Astrocyte (in vitro differentiated cells and primary cell): ENCODE measurements around the gene HAVCR1. TPM values are rescaled to one million over a fixed set of nuclear protein-coding genes. Genes with fewer than 3 reads are reported as not detected.
"Not testable (repeated sequence)": the region's sequence is repeated elsewhere in the genome, so short reads cannot be mapped to it uniquely, and the experiment has no call there.

Experiments used
- DNase-seq: peaks from one replicate; pipeline ENCODE4 v3.0.0-alpha.2; 2010; ENCODE audit warnings: low read depth
- FAIRE-seq: peaks from 2 replicates; lab custom pipeline; 2011; peaks lifted over from hg19 to GRCh38; lab: Jason Lieb, UNC
- H2AFZ ChIP-seq: 2 replicates; pipeline ENCODE4 v1.6.0; 2012; ENCODE audit warnings: low read depth, low read length, inconsistent platforms
- H3K27ac ChIP-seq: 2 replicates; pipeline ENCODE4 v1.5.1; 2011; ENCODE audit warnings: low read depth, low read length, inconsistent platforms
- H3K27me3 ChIP-seq: 2 replicates; pipeline ENCODE4 v1.6.0; 2011; ENCODE audit warnings: low read length, inconsistent platforms; ENCODE audit not compliant: insufficient read depth
- H3K36me3 ChIP-seq: 2 replicates; pipeline ENCODE4 v1.5.1; 2011; ENCODE audit warnings: low read length, inconsistent platforms; ENCODE audit not compliant: insufficient read depth
- H3K4me1 ChIP-seq: 2 replicates; pipeline ENCODE4 v1.5.1; 2011; ENCODE audit warnings: low read length, inconsistent platforms; ENCODE audit not compliant: insufficient read depth
- H3K4me2 ChIP-seq: 2 replicates; pipeline ENCODE4 v1.6.0; 2012; ENCODE audit warnings: low read length, inconsistent platforms
- H3K4me3 ChIP-seq: 2 replicates; pipeline ENCODE4 v1.5.1; 2011; ENCODE audit warnings: low read depth, mild to moderate bottlenecking, low read length, inconsistent platforms; ENCODE audit not compliant: insufficient read depth
- H3K79me2 ChIP-seq: 2 replicates; pipeline ENCODE4 v1.6.0; 2012; ENCODE audit warnings: mild to moderate bottlenecking, low read length, inconsistent platforms; ENCODE audit not compliant: insufficient read depth
- H3K9ac ChIP-seq: 2 replicates; pipeline ENCODE4 v1.6.0; 2012; ENCODE audit warnings: mild to moderate bottlenecking, low read length, inconsistent platforms
- H3K9me3 ChIP-seq: 2 replicates; pipeline ENCODE4 v1.5.1; 2012; ENCODE audit warnings: low read depth, mild to moderate bottlenecking, low read length, inconsistent platforms; ENCODE audit not compliant: insufficient read depth
- H4K20me1 ChIP-seq: 2 replicates; pipeline ENCODE4 v1.6.0; 2012; ENCODE audit warnings: low read length, inconsistent platforms; ENCODE audit not compliant: insufficient read depth
- H3K27ac Mint-ChIP-seq: one replicate; pipeline ENCODE4 v1.8.0; 2021; ENCODE audit warnings: mild to moderate bottlenecking, mixed read lengths; ENCODE audit not compliant: unreplicated experiment
- H3K27me3 Mint-ChIP-seq: one replicate; pipeline ENCODE4 v1.8.0; 2021; ENCODE audit warnings: low read depth, mixed read lengths; ENCODE audit not compliant: unreplicated experiment
- H3K36me3 Mint-ChIP-seq: one replicate; pipeline ENCODE4 v1.8.0; 2021; ENCODE audit warnings: low read depth, mixed read lengths; ENCODE audit not compliant: unreplicated experiment
- H3K4me1 Mint-ChIP-seq: one replicate; pipeline ENCODE4 v1.8.0; 2021; ENCODE audit warnings: low read depth, mixed read lengths; ENCODE audit not compliant: unreplicated experiment
- H3K4me3 Mint-ChIP-seq: one replicate; pipeline ENCODE4 v1.8.0; 2021; ENCODE audit warnings: mild to moderate bottlenecking, moderate library complexity, mixed read lengths; ENCODE audit not compliant: unreplicated experiment
- H3K9me3 Mint-ChIP-seq: one replicate; pipeline ENCODE4 v1.8.0; 2021; ENCODE audit warnings: mild to moderate bottlenecking, mixed read lengths; ENCODE audit not compliant: unreplicated experiment
- CTCF ChIP-seq: IDR thresholded peaks from 2 replicates; pipeline ENCODE4 v1.5.1; 2011; ENCODE audit warnings: low read depth, mild to moderate bottlenecking, inconsistent platforms, low read length, moderate library complexity; ENCODE audit not compliant: insufficient read depth
- EZH2 ChIP-seq: IDR thresholded peaks from 2 replicates; pipeline ENCODE4 v1.6.1; 2012; ENCODE audit warnings: mild to moderate bottlenecking, low read length, inconsistent platforms; ENCODE audit not compliant: insufficient read depth
- total RNA-seq: library from RNA; stranded (reverse); gene quantifications from 2 replicates; pipeline ENCODE4 v1.2.1, GENCODE V29; 2021

Gene HAVCR1
- total RNA-seq, 1 donor from 2014 or later: 2.0 TPM

- no peak overlapping the region for H3K4me3 Mint-ChIP-seq
- FAIRE-seq (no peak), DNase-seq (no peak)
- Histone ChIP-seq H3K4me1 (no peaks in the 10 kb centered on the region), H2AFZ (no peak overlapping the region), H3K4me3 (no peak overlapping the region), H3K27me3 (peaks cover 2% of the 10 kb centered on the region), H3K36me3 (no peaks in the 10 kb centered on the region), H3K9me3 (no peaks in the 10 kb centered on the region), H3K9ac (no peak overlapping the region), H3K27ac (no peak overlapping the region), H3K4me2 (no peak overlapping the region), H3K79me2 (no peaks in the 10 kb centered on the region), H4K20me1 (no peaks in the 10 kb centered on the region)
- H3K27ac Mint-ChIP-seq: no peak overlapping the region
- peaks cover 3% of the 10 kb centered on the region for H3K27me3 Mint-ChIP-seq
- H3K4me1 Mint-ChIP-seq: peaks cover 21% of the 10 kb centered on the region
- H3K9me3 Mint-ChIP-seq: no peaks in the 10 kb centered on the region
- TF ChIP-seq EZH2 (no peak), CTCF (no peak)
- peaks cover 2% of the 10 kb centered on the region for H3K36me3 Mint-ChIP-seq
These were observed 25.8 kb downstream of the HAVCR1 start for GRCh38 chr5:157033071-157033583.

- no peak overlapping the region for H3K4me3 Mint-ChIP-seq
- H3K36me3 ChIP-seq: no peaks in the 10 kb centered on the region
- H3K27ac Mint-ChIP-seq: no peak overlapping the region
- no peaks in the 10 kb centered on the region for H3K79me2 ChIP-seq
- no peak overlapping the region for H3K9ac ChIP-seq
- TF ChIP-seq EZH2 (no peak), CTCF (no peak)
- H3K9me3 ChIP-seq: no peaks in the 10 kb centered on the region
- H3K27me3 Mint-ChIP-seq: peaks cover 3% of the 10 kb centered on the region
- H3K4me3 ChIP-seq: no peak overlapping the region
- H3K36me3 Mint-ChIP-seq: no peaks in the 10 kb centered on the region
- peaks cover 21% of the 10 kb centered on the region for H3K4me1 Mint-ChIP-seq
- no peak overlapping the region for H3K4me2 ChIP-seq
- no peak overlapping the region for H3K27ac ChIP-seq
- FAIRE-seq: no peak
- H3K4me1 ChIP-seq: no peaks in the 10 kb centered on the region
- no peak overlapping the region for H2AFZ ChIP-seq
- peaks cover 2% of the 10 kb centered on the region for H3K27me3 ChIP-seq
- DNase-seq: no peak
- H4K20me1 ChIP-seq: no peaks in the 10 kb centered on the region
- H3K9me3 Mint-ChIP-seq: no peaks in the 10 kb centered on the region
These were observed 28.2 kb downstream of the HAVCR1 start for GRCh38 chr5:157030692-157031091.

GRCh38 chr5:157029457-157029856 lies 29.5 kb downstream of the HAVCR1 start:
- Mint-ChIP-seq H3K4me1 (peaks cover 12% of the 10 kb centered on the region), H3K4me3 (no peak overlapping the region), H3K9me3 (no peaks in the 10 kb centered on the region), H3K36me3 (no peaks in the 10 kb centered on the region), H3K27me3 (peaks cover 3% of the 10 kb centered on the region), H3K27ac (no peak overlapping the region)
- no peak for DNase-seq
- Histone ChIP-seq H3K27ac (no peak overlapping the region), H2AFZ (no peak overlapping the region), H3K4me2 (no peak overlapping the region), H3K4me3 (no peak overlapping the region), H3K79me2 (no peaks in the 10 kb centered on the region), H3K9ac (no peak overlapping the region), H3K27me3 (peaks cover 2% of the 10 kb centered on the region), H4K20me1 (no peaks in the 10 kb centered on the region), H3K4me1 (no peaks in the 10 kb centered on the region), H3K36me3 (no peaks in the 10 kb centered on the region), H3K9me3 (no peaks in the 10 kb centered on the region)
- no peak for FAIRE-seq
- no peak for TF ChIP-seq EZH2

GRCh38 chr5:157027663-157028062 lies 31.3 kb downstream of the HAVCR1 start:
- H3K4me3 Mint-ChIP-seq, H3K27ac ChIP-seq, H3K79me2 ChIP-seq, H3K4me1 ChIP-seq, H3K27me3 Mint-ChIP-seq, H3K9ac ChIP-seq, H4K20me1 ChIP-seq, H3K4me1 Mint-ChIP-seq, FAIRE-seq, H3K27ac Mint-ChIP-seq, H3K4me3 ChIP-seq, H3K9me3 ChIP-seq, H3K27me3 ChIP-seq, DNase-seq, H3K36me3 ChIP-seq, H3K36me3 Mint-ChIP-seq, H3K4me2 ChIP-seq, H3K9me3 Mint-ChIP-seq, H2AFZ ChIP-seq: not testable (repeated sequence)
